ENCODE data around the gene AHCYL1.

- TF ChIP-seq CTCF (IDR thresholded peaks at IDR 0.05) (no peak), POLR2A (IDR thresholded peaks at IDR 0.05) (no peak)
Measured at GRCh38 chr1:110057963-110058518, 73.5 kb downstream of the AHCYL1 start.
